ENCODE measurements around the gene AP1G2. TPM values are rescaled to one million over a fixed set of nuclear protein-coding genes. Genes with fewer than 3 reads are reported as not detected.
A peak's percentile ranks its signal among the peaks of the same experiment; 100 is the strongest.

The AP1G2 gene
- total and polyA plus RNA-seq, 2 of the 4 experiments (the other 2 are of a cell fraction) = 2.9 to 19.2 TPM

- no peak for TF ChIP-seq MAFK (IDR thresholded peaks at IDR 0.05; ENCODE audit: low read depth, low read length)
- TF ChIP-seq POLR2A (IDR thresholded peaks at IDR 0.05; ENCODE audit: low read depth, low read length) = no peak
Observed at GRCh38 chr14:23556700-23557440, 10.7 kb downstream of the AP1G2 start (continued).

GRCh38 chr14:23555882-23556699 is 11.5 kb downstream of the AP1G2 start, which contains the start of gene THTPA:
Gene THTPA, plus strand, starts transcription at chr14:23556271. Its CDS starts 487 bp downstream, at chr14:23556758.
- no peak within 1 kb of the TSS for H2BK20ac ChIP-seq (ENCODE audit: low read depth, low read length)
- ChIA-PET POLR2A (ENCODE audit: unreplicated experiment) (interaction anchor here (0.5 to 1.2 kb wide), 3 partner anchors 10 to 675 kb away, joined by 3 to 5 read pairs (median 4); no protein-coding TSS in a partner anchor), CTCF (no interaction called here)
- H3K9me3 ChIP-seq (ENCODE audit: control insufficient read depth, insufficient read depth, low read length) = no peaks in the 10 kb centered on the region
- intact Hi-C loops (cut with micrococcal nuclease) (no loop called here), dilution Hi-C loops (cut with HindIII; ENCODE audit: low sequenced_read_pairs, unreplicated experiment) (no loop called here), in situ Hi-C loops (cut with MboI; ENCODE audit: low sequenced_read_pairs) (loop anchor here (5.0 to 10.0 kb wide), 2 partner anchors 79 to 231 kb away; partner anchors contain the start of gene PABPN1)
- peaks cover 15 to 18% of the 10 kb centered on the region in 2 experiments for H3K79me1 ChIP-seq (ENCODE audit: low read depth in 1 of 2, low read length in 2 of 2)
- TSS peak; percentile 70 for BruUV-seq (replicated peaks)
- peak within 1 kb of the TSS; percentile 57 for H3K18ac ChIP-seq (ENCODE audit: low read depth, low read length)
- H3K56ac ChIP-seq (ENCODE audit: extremely low read depth, insufficient read depth, low read length) = peak within 1 kb of the TSS; percentile 77
- ATAC-seq (ENCODE audit: low read depth) (peak; percentile 91), DNase-seq (peak; percentile 83)
- peak within 1 kb of the TSS; percentile 85 for H3K27ac ChIP-seq (ENCODE audit: insufficient read depth, low read length)
- peak within 1 kb of the TSS; percentile 91 for H3K4me2 ChIP-seq (ENCODE audit: low read depth, low read length)
- peaks cover 10% of the 10 kb centered on the region for H3K9me1 ChIP-seq (ENCODE audit: insufficient read depth, low read length)
- H4K5ac ChIP-seq (ENCODE audit: low read depth, low read length) = peak within 1 kb of the TSS; percentile 92
- peak within 1 kb of the TSS; percentile 72 for H2AK5ac ChIP-seq (ENCODE audit: low read depth, low read length)
- H3K4ac ChIP-seq (ENCODE audit: low read depth, low read length) = peak within 1 kb of the TSS; percentile 92
- peak within 1 kb of the TSS; percentile 92 for H3K9ac ChIP-seq (ENCODE audit: low read depth, low read length)
- peaks cover 7% of the 10 kb centered on the region; the same call in 1 of the 2 replicates for H3K36me3 ChIP-seq (ENCODE audit: control insufficient read depth, insufficient read depth, low read length)
- peak within 1 kb of the TSS; percentile 83 for H2BK120ac ChIP-seq (ENCODE audit: low read depth, low read length)
- peak within 1 kb of the TSS; percentile 91 for H4K91ac ChIP-seq (ENCODE audit: insufficient read depth, low read depth, low read length)
- H4K20me1 ChIP-seq (ENCODE audit: insufficient read depth, low read length) = no peaks in the 10 kb centered on the region
- peak within 1 kb of the TSS; percentile 96 to 98 for H4K8ac ChIP-seq (ENCODE audit: low read depth in 2 of 2, low read length in 2 of 2)
- peak within 1 kb of the TSS; percentile 83 for H3K14ac ChIP-seq (replicated peaks; ENCODE audit: low read depth, low read length)
- WGBS, 2 experiments (ENCODE audit: extremely low coverage in 2 of 2, insufficient read length in 1 of 2) = 2% methylated on average over 20 of the region's 54 CpGs; no CpG with 5 or more reads in 1 of the 2 experiments
- peak within 1 kb of the TSS; percentile 77 for H3K4me3 ChIP-seq (ENCODE audit: insufficient read depth, low read depth, low read length)
- H3K23ac ChIP-seq (ENCODE audit: low read depth, low read length) = peak within 1 kb of the TSS; percentile 70; the same call in 1 of the 2 replicates
- H2BK15ac ChIP-seq (ENCODE audit: low read depth, low read length) = 0 out of 3 replicates have a peak within 1 kb of the TSS, but pooled peaks have one; percentile 32
- H2AK9ac ChIP-seq (replicated peaks; ENCODE audit: low read depth, low read length, poor library complexity) = peak within 1 kb of the TSS; percentile 94
- peak within 1 kb of the TSS; percentile 93 for H2BK5ac ChIP-seq (ENCODE audit: low read depth, low read length, poor library complexity, severe bottlenecking)
- peaks cover 7% of the 10 kb centered on the region for H3K4me1 ChIP-seq (ENCODE audit: control insufficient read depth, insufficient read depth, low read length)
- peak within 1 kb of the TSS; percentile 100 for H2AFZ ChIP-seq (replicated peaks; ENCODE audit: low read length, poor library complexity)
- H3K27me3 ChIP-seq (ENCODE audit: control insufficient read depth, insufficient read depth, low read length) = no peaks in the 10 kb centered on the region
- TF ChIP-seq, protein P1, sequence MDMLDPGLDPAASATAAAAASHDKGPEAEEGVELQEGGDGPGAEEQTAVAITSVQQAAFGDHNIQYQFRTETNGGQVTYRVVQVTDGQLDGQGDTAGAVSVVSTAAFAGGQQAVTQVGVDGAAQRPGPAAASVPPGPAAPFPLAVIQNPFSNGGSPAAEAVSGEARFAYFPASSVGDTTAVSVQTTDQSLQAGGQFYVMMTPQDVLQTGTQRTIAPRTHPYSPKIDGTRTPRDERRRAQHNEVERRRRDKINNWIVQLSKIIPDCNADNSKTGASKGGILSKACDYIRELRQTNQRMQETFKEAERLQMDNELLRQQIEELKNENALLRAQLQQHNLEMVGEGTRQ (IDR thresholded peaks at IDR 0.05; ENCODE audit: low read depth, low read length) = no peak
- TF ChIP-seq MXI1 (IDR thresholded peaks at IDR 0.05; ENCODE audit: borderline replicate concordance, low read depth, low read length) (peak; percentile 55; the same call in 1 of the 2 replicates), RCOR1 (IDR thresholded peaks at IDR 0.05; ENCODE audit: insufficient replicate concordance, low read length) (no peak), NFE2L2 (IDR thresholded peaks at IDR 0.05; ENCODE audit: low read depth, low read length) (no peak), CTCF (conservative IDR thresholded peaks at IDR 0.05; ENCODE audit: low read depth, low read length) (no peak), BHLHE40 (IDR thresholded peaks at IDR 0.05; ENCODE audit: low read depth, low read length) (0 out of 2 replicates have a peak, but pooled peaks have one; percentile 5), SMC3 (IDR thresholded peaks at IDR 0.05; ENCODE audit: low read depth, low read length) (0 out of 2 replicates have a peak, but pooled peaks have one; percentile 4), MAZ (IDR thresholded peaks at IDR 0.05; ENCODE audit: borderline replicate concordance, low read depth, low read length) (peak; percentile 55; the same call in 1 of the 2 replicates), MAFK (IDR thresholded peaks at IDR 0.05; ENCODE audit: low read depth, low read length) (no peak), FOS (IDR thresholded peaks at IDR 0.05; ENCODE audit: low read depth, low read length) (no peak)

Data from IMR-90 (cell line).